CD4-positive, CD25-positive, alpha-beta regulatory T cell (primary cell): Measurements from ENCODE around the gene PPP5C. TPM values are rescaled to one million over a fixed set of nuclear protein-coding genes. Genes with fewer than 3 reads are reported as not detected.
"Not testable (repeated sequence)": the region's sequence is repeated elsewhere in the genome, so short reads cannot be mapped to it uniquely, and the experiment has no call there.

Experiments
- ATAC-seq, 2 donors: fragments of 150-1000 bp; cut with Tn5 transposase; one replicate each; pipeline ENCODE4 v1.10.0; 2021; ENCODE audit warnings: low read depth in 2 of 2, moderate number of reproducible peaks in 2 of 2, moderate library complexity in 1 of 2
- DNase-seq, 3 donors: peaks; one replicate each; pipeline versions ENCODE4 v3.0.0 to v3.0.0-alpha.2; 2012 to 2022; ENCODE audit warnings: mixed read lengths in 1 of 3
- H3K27ac ChIP-seq: one replicate; pipeline ENCODE4 v1.7.0; 2013; ENCODE audit warnings: mild to moderate bottlenecking, low read length; ENCODE audit not compliant: insufficient read depth, poor library complexity, severe bottlenecking
- H3K27me3 ChIP-seq: one replicate; pipeline ENCODE4 v1.7.0; 2013; ENCODE audit warnings: low read length; ENCODE audit not compliant: control insufficient read depth, insufficient read depth
- H3K36me3 ChIP-seq: one replicate; pipeline ENCODE4 v1.7.0; 2013; ENCODE audit warnings: mild to moderate bottlenecking, low read length, moderate library complexity; ENCODE audit not compliant: control insufficient read depth, insufficient read depth
- H3K4me1 ChIP-seq: 2 replicates; pipeline ENCODE4 v1.7.0; 2013; ENCODE audit warnings: mild to moderate bottlenecking, low read length; ENCODE audit not compliant: insufficient read depth, control insufficient read depth, poor library complexity, severe bottlenecking
- H3K4me3 ChIP-seq: one replicate; pipeline ENCODE4 v1.7.0; 2013; ENCODE audit warnings: low read depth, mild to moderate bottlenecking, low read length, moderate library complexity
- H3K9me3 ChIP-seq, 2 experiments: 1 replicate in 1 of 2; 2 replicates in 1 of 2; pipeline ENCODE4 v1.7.0; 2013; ENCODE audit warnings: low read length in 2 of 2, mild to moderate bottlenecking in 1 of 2, moderate library complexity in 1 of 2; ENCODE audit not compliant: control insufficient read depth in 2 of 2
- H3K27ac Mint-ChIP-seq, 3 donors: one replicate each; pipeline ENCODE4 v1.8.0; 2020 to 2022; ENCODE audit warnings: mild to moderate bottlenecking in 3 of 3, mixed read lengths in 3 of 3, moderate library complexity in 2 of 3
- H3K27me3 Mint-ChIP-seq: one replicate; pipeline ENCODE4 v1.8.0; 2022; ENCODE audit warnings: mild to moderate bottlenecking, mixed read lengths
- H3K36me3 Mint-ChIP-seq: one replicate; pipeline ENCODE4 v1.8.0; 2020; ENCODE audit warnings: mixed read lengths
- H3K4me1 Mint-ChIP-seq, 4 donors: one replicate each; pipeline ENCODE4 v1.8.0; 2020 to 2022; ENCODE audit warnings: mixed read lengths in 4 of 4, mild to moderate bottlenecking in 1 of 4
- H3K4me3 Mint-ChIP-seq, 4 donors: one replicate each; pipeline ENCODE4 v1.8.0; 2020 to 2022; ENCODE audit warnings: mild to moderate bottlenecking in 4 of 4, mixed read lengths in 4 of 4, moderate library complexity in 3 of 4
- H3K9me3 Mint-ChIP-seq, 7 donors: one replicate each; pipeline ENCODE4 v1.8.0; 2020 to 2022; ENCODE audit warnings: mixed read lengths in 7 of 7, mild to moderate bottlenecking in 3 of 7, moderate library complexity in 2 of 7
- polyA plus RNA-seq, 4 donors: library from polyadenylated mRNA; unstranded; fragments of 300-500 nt; fragmentation: Illumina TruSeq; gene quantifications; one replicate each; pipeline ENCODE4 v1.2.3, GENCODE V29; 2021
- total RNA-seq: library from RNA; stranded (reverse); gene quantifications from one replicate; pipeline ENCODE4 v1.2.3, GENCODE V29; 2022

The PPP5C gene
- total and polyA plus RNA-seq, 5 donors from 2014 or later = 16.2 to 34.6 (median 21.4) TPM

GRCh38 chr19:46321653-46322052 lies 25.2 kb upstream of the PPP5C start:
- Histone ChIP-seq H3K27me3 (no peaks in the 10 kb centered on the region), H3K4me3 (no peak overlapping the region), H3K9me3 (peaks cover 8 to 10% of the 10 kb centered on the region in 2 experiments), H3K36me3 (no peaks in the 10 kb centered on the region), H3K4me1 (no peaks in the 10 kb centered on the region), H3K27ac (no peak overlapping the region)
- peak overlapping the region in 1 of 4 donors; percentile 27 for H3K4me3 Mint-ChIP-seq
- H3K4me1 Mint-ChIP-seq = no peaks in the 10 kb centered on the region
- peaks cover 8% of the 10 kb centered on the region for H3K36me3 Mint-ChIP-seq
- H3K27me3 Mint-ChIP-seq = peaks cover 8% of the 10 kb centered on the region
- peaks cover 0 to 13% (median 2%) of the 10 kb centered on the region in 7 donors for H3K9me3 Mint-ChIP-seq
- DNase-seq (no peak), ATAC-seq (no peak)
- no peak overlapping the region for H3K27ac Mint-ChIP-seq

GRCh38 chr19:46323227-46323626 lies 23.7 kb upstream of the PPP5C start:
- not testable (repeated sequence) for ATAC-seq, H3K27ac Mint-ChIP-seq, H3K27ac ChIP-seq, H3K27me3 ChIP-seq, DNase-seq, H3K4me1 ChIP-seq, H3K4me1 Mint-ChIP-seq, H3K36me3 Mint-ChIP-seq, H3K4me3 ChIP-seq, H3K27me3 Mint-ChIP-seq, H3K36me3 ChIP-seq, H3K4me3 Mint-ChIP-seq
- H3K9me3 ChIP-seq = peaks cover 19 to 21% of the 10 kb centered on the region in 2 experiments
- H3K9me3 Mint-ChIP-seq = peaks cover 0 to 25% (median 3%) of the 10 kb centered on the region in 7 donors

- Histone ChIP-seq H3K27ac (no peak overlapping the region), H3K27me3 (no peaks in the 10 kb centered on the region), H3K9me3 (peaks cover 22 to 28% of the 10 kb centered on the region in 2 experiments), H3K4me1 (no peaks in the 10 kb centered on the region), H3K36me3 (no peaks in the 10 kb centered on the region), H3K4me3 (no peak overlapping the region)
- DNase-seq (no peak), ATAC-seq (no peak)
- Mint-ChIP-seq H3K4me3 (no peak overlapping the region), H3K27ac (no peak overlapping the region), H3K4me1 (no peaks in the 10 kb centered on the region), H3K36me3 (peaks cover 8% of the 10 kb centered on the region), H3K27me3 (peaks cover 4% of the 10 kb centered on the region), H3K9me3 (peaks cover 0 to 31% (median 4%) of the 10 kb centered on the region in 7 donors)
Measured at GRCh38 chr19:46324277-46324676, 22.6 kb upstream of the PPP5C start.

- peaks cover 0 to 34% (median 4%) of the 10 kb centered on the region in 7 donors for H3K9me3 Mint-ChIP-seq
- no peak overlapping the region for H3K27ac ChIP-seq
- H3K4me3 ChIP-seq = no peak overlapping the region
Measured at GRCh38 chr19:46326608-46327007, 20.3 kb upstream of the PPP5C start.

GRCh38 chr19:46328079-46328478 lies 18.8 kb upstream of the PPP5C start:
- DNase-seq (no peak), ATAC-seq (no peak)
- Mint-ChIP-seq H3K36me3 (peaks cover 10% of the 10 kb centered on the region), H3K4me1 (no peaks in the 10 kb centered on the region), H3K27ac (no peak overlapping the region), H3K27me3 (peaks cover 4% of the 10 kb centered on the region), H3K9me3 (peaks cover 0 to 34% (median 4%) of the 10 kb centered on the region in 7 donors), H3K4me3 (no peak overlapping the region)
- no peak overlapping the region for H3K27ac ChIP-seq
- H3K36me3 ChIP-seq = no peaks in the 10 kb centered on the region
- no peaks in the 10 kb centered on the region for H3K27me3 ChIP-seq
- no peak overlapping the region for H3K4me3 ChIP-seq
- no peaks in the 10 kb centered on the region for H3K4me1 ChIP-seq
- peaks cover 22 to 28% of the 10 kb centered on the region in 2 experiments for H3K9me3 ChIP-seq

More at GRCh38 chr19:46326608-46327007, 20.3 kb upstream of the PPP5C start:
- no peaks in the 10 kb centered on the region for H3K27me3 ChIP-seq
- Mint-ChIP-seq H3K4me1 (no peaks in the 10 kb centered on the region), H3K36me3 (peaks cover 10% of the 10 kb centered on the region), H3K27ac (no peak overlapping the region), H3K4me3 (no peak overlapping the region), H3K27me3 (peaks cover 4% of the 10 kb centered on the region)
- H3K4me1 ChIP-seq = no peaks in the 10 kb centered on the region
- no peaks in the 10 kb centered on the region for H3K36me3 ChIP-seq
- peaks cover 22 to 28% of the 10 kb centered on the region in 2 experiments for H3K9me3 ChIP-seq
- DNase-seq (no peak), ATAC-seq (no peak)

- Mint-ChIP-seq H3K4me1 (no peaks in the 10 kb centered on the region), H3K4me3 (no peak overlapping the region), H3K27ac (no peak overlapping the region), H3K9me3 (peaks cover 0 to 33% (median 4%) of the 10 kb centered on the region in 7 donors), H3K27me3 (peaks cover 4% of the 10 kb centered on the region), H3K36me3 (peaks cover 9% of the 10 kb centered on the region)
- no peaks in the 10 kb centered on the region for H3K27me3 ChIP-seq
- ATAC-seq (no peak), DNase-seq (no peak)
- no peak overlapping the region for H3K27ac ChIP-seq
- no peaks in the 10 kb centered on the region for H3K36me3 ChIP-seq
- H3K9me3 ChIP-seq = peaks cover 22 to 28% of the 10 kb centered on the region in 2 experiments
- H3K4me3 ChIP-seq = no peak overlapping the region
- H3K4me1 ChIP-seq = no peaks in the 10 kb centered on the region
Measured at GRCh38 chr19:46330319-46330918, 16.5 kb upstream of the PPP5C start.

DNA sequence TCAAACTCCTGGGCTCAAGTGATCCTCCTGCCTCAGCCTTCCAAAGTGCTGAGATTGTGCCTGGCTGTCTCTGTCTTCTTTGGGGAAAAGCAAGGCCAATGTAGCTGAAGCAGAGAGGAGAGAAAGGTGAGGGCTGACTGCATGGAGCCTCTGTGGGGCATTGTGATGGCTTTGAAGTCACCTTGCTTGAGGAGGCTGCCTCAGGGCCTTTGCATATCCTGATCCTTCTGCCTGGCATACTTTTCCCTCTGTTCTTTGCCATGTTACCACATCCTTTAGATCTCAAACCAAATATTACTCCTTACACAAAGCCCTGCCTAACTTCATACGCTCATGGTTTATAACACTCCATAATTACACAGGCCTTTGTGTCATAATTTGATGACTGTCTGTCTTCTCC lies 9.4 kb upstream of the PPP5C start:
- Mint-ChIP-seq H3K4me1 (no peaks in the 10 kb centered on the region), H3K36me3 (no peaks in the 10 kb centered on the region), H3K27ac (no peak overlapping the region), H3K27me3 (peaks cover 28% of the 10 kb centered on the region), H3K9me3 (no peaks in the 10 kb centered on the region), H3K4me3 (no peak overlapping the region)
- Histone ChIP-seq H3K36me3 (no peaks in the 10 kb centered on the region), H3K4me3 (no peak overlapping the region), H3K4me1 (no peaks in the 10 kb centered on the region), H3K9me3 (no peaks in the 10 kb centered on the region), H3K27ac (no peak overlapping the region), H3K27me3 (no peaks in the 10 kb centered on the region)
- ATAC-seq (no peak), DNase-seq (no peak)

GRCh38 chr19:46339446-46339845 lies 7.4 kb upstream of the PPP5C start:
- Histone ChIP-seq H3K9me3 (no peaks in the 10 kb centered on the region), H3K4me1 (no peaks in the 10 kb centered on the region), H3K36me3 (no peaks in the 10 kb centered on the region), H3K4me3 (no peak overlapping the region), H3K27me3 (no peaks in the 10 kb centered on the region), H3K27ac (no peak overlapping the region)
- Mint-ChIP-seq H3K27me3 (peaks cover 35% of the 10 kb centered on the region), H3K9me3 (no peaks in the 10 kb centered on the region), H3K36me3 (no peaks in the 10 kb centered on the region), H3K4me3 (no peak overlapping the region), H3K27ac (no peak overlapping the region), H3K4me1 (no peaks in the 10 kb centered on the region)
- no peak for ATAC-seq
- no peak for DNase-seq
